HEK293 (cell line): Measurements from ENCODE around the gene TMEM86A.

ENCODE experiments used
- CTCF ChIP-seq: fragments of 450-650 bp; formaldehyde crosslinking; IDR thresholded peaks from 2 replicates; pipeline ENCODE4 v1.5.1; 2016; ENCODE audit warnings: missing biosample characterization, missing genetic modification characterization
- ZNF600 ChIP-seq: fragments of 450-650 bp; formaldehyde crosslinking; IDR thresholded peaks from 2 replicates; pipeline ENCODE4 v1.5.1; 2016; ENCODE audit warnings: missing biosample characterization, missing genetic modification characterization
- TF ChIP-seq, protein P1 (sequence below): fragments of 450-650 bp; formaldehyde crosslinking; IDR thresholded peaks from 2 replicates; pipeline ENCODE4 v1.5.1; 2016; ENCODE audit warnings: missing biosample characterization, missing genetic modification characterization

DNA sequence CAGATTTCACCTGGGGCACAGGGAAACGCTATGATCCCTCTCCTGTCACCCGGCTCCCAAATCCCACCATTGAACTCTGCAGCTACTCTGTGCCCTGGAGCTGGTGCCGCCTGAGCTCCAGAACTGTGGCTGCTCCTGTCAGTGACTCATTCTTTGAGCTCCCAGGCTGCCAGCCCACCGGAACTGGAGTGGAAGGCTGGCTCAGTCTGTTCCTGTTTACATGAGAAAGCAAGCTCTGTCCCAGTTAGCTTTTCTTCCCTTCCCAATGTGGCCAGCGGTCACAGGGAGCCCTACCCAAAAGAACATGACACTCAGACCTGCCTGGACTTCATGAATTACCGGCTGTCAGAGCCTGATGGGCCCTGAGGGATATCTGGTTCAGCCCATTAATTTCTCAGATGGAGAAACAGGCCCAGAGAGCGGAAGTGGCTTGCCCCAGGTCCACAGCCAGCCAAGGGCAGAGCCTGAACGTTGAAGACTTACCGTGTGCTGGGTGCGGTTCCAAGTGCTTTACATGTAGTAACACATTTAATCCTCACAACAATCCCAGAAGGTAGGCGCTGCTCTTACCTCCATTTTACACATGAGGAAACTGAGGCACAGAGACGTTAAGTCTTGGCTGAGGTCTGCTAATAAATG lies 51.2 kb downstream of the TMEM86A start:
- no peak for TF ChIP-seq CTCF (tag by site-specific recombination)
- TF ChIP-seq, protein P1, sequence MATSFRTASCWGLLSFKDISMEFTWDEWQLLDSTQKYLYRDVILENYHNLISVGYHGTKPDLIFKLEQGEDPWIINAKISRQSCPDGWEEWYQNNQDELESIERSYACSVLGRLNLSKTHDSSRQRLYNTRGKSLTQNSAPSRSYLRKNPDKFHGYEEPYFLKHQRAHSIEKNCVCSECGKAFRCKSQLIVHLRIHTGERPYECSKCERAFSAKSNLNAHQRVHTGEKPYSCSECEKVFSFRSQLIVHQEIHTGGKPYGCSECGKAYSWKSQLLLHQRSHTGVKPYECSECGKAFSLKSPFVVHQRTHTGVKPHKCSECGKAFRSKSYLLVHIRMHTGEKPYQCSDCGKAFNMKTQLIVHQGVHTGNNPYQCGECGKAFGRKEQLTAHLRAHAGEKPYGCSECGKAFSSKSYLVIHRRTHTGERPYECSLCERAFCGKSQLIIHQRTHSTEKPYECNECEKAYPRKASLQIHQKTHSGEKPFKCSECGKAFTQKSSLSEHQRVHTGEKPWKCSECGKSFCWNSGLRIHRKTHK (tag by site-specific recombination): no peak
- no peak for TF ChIP-seq ZNF600
